Smooth muscle cell (in vitro differentiated cells): ENCODE data around the gene CALCOCO1. TPM values are rescaled to one million over a fixed set of nuclear protein-coding genes. Genes with fewer than 3 reads are reported as not detected.
A peak's percentile ranks its signal among the peaks of the same experiment; 100 is the strongest.

Experiments
- DNase-seq: peaks from one replicate; lab custom pipeline; 2025; ENCODE audit not compliant: unreplicated experiment; lab: John Stamatoyannopoulos, UW
- H2AFZ ChIP-seq: fragments of 200-600 bp; sonication (generic); 2 replicates; pipeline ENCODE4 v1.6.0; 2016; ENCODE audit warnings: antibody characterized with exemption, low read depth, mild to moderate bottlenecking
- H3F3A ChIP-seq: fragments of 200-600 bp; sonication (generic); 2 replicates; pipeline ENCODE4 v1.6.0; 2017; ENCODE audit warnings: antibody characterized with exemption, low read depth
- H3K27ac ChIP-seq: fragments of 200-600 bp; sonication (generic); 2 replicates; pipeline ENCODE4 v1.5.1; 2016; ENCODE audit warnings: low read depth, mild to moderate bottlenecking
- H3K27me3 ChIP-seq: fragments of 200-600 bp; sonication (generic); 2 replicates; pipeline ENCODE4 v1.6.1; 2016; ENCODE audit warnings: low read depth, mild to moderate bottlenecking
- H3K36me3 ChIP-seq: fragments of 200-600 bp; sonication (generic); 2 replicates; pipeline ENCODE4 v1.5.1; 2016; ENCODE audit warnings: low read depth
- H3K4me1 ChIP-seq: fragments of 200-600 bp; sonication (generic); 2 replicates; pipeline ENCODE4 v1.5.1; 2016; ENCODE audit warnings: low read depth
- H3K4me2 ChIP-seq: fragments of 200-600 bp; sonication (generic); 2 replicates; pipeline ENCODE4 v1.6.0; 2016; ENCODE audit warnings: mild to moderate bottlenecking
- H3K4me3 ChIP-seq: fragments of 200-600 bp; sonication (generic); 2 replicates; pipeline ENCODE4 v1.5.1; 2016; ENCODE audit warnings: mild to moderate bottlenecking
- H3K79me2 ChIP-seq: fragments of 200-600 bp; sonication (generic); 2 replicates; pipeline ENCODE4 v1.6.0; 2016; ENCODE audit warnings: low read depth, mild to moderate bottlenecking
- H3K9ac ChIP-seq: fragments of 200-600 bp; sonication (generic); 2 replicates; pipeline ENCODE4 v1.6.0; 2016; ENCODE audit warnings: low read depth
- H3K9me3 ChIP-seq: fragments of 200-600 bp; sonication (generic); replicated peaks from 2 replicates; pipeline ENCODE4 v1.5.1; 2016; ENCODE audit warnings: low read depth
- H4K20me1 ChIP-seq: fragments of 200-600 bp; sonication (generic); 2 replicates; pipeline ENCODE4 v1.6.0; 2016; ENCODE audit warnings: low read depth
- CTCF ChIP-seq: fragments of 200-600 bp; sonication (generic); IDR thresholded peaks from 2 replicates; pipeline ENCODE4 v1.5.1; 2017; ENCODE audit warnings: borderline replicate concordance, mild to moderate bottlenecking, antibody characterized with exemption; ENCODE audit not compliant: insufficient read depth, poor library complexity, severe bottlenecking
- WGBS: methylation state at CpG from one replicate; pipeline ENCODE4 v1.1.7; 2016; ENCODE audit warnings: low lambda C conversion rate; 5-methylcytosine and 5-hydroxymethylcytosine counted together
- polyA plus RNA-seq: library from polyadenylated mRNA; unstranded; fragments of >200 nt; fragmentation: Nextera tagmentation; extraction: Ambion mirVana; gene quantifications from 2 replicates; pipeline ENCODE4 v1.2.1, GENCODE V29; 2016
- total RNA-seq: library from RNA; depleted of rRNA; stranded (reverse); fragments of >200 nt; gene quantifications from 2 replicates; pipeline ENCODE4 v1.2.3, GENCODE V29; 2014

Gene CALCOCO1
- total and polyA plus RNA-seq, 2 experiments from 2014 or later, result 46.5 to 52.0 TPM

GRCh38 chr12:53706080-53706479, 21.2 kb downstream of the CALCOCO1 start:
- Histone ChIP-seq H3K27ac (no peak overlapping the region), H3K36me3 (no peaks in the 10 kb centered on the region), H3F3A (no peaks in the 10 kb centered on the region), H4K20me1 (no peaks in the 10 kb centered on the region), H3K9ac (no peak overlapping the region), H3K4me3 (no peak overlapping the region), H2AFZ (no peak overlapping the region), H3K4me2 (no peak overlapping the region), H3K4me1 (no peaks in the 10 kb centered on the region), H3K79me2 (no peaks in the 10 kb centered on the region), H3K9me3 (no peaks in the 10 kb centered on the region), H3K27me3 (peaks cover 68% of the 10 kb centered on the region)
- WGBS, result 94% methylated on average over 1 of the region's 1 CpG
- TF ChIP-seq CTCF, result no peak
- no peak for DNase-seq

- Histone ChIP-seq H3K4me1 (no peaks in the 10 kb centered on the region), H2AFZ (no peak overlapping the region), H3F3A (no peaks in the 10 kb centered on the region), H3K27me3 (peaks cover 87% of the 10 kb centered on the region), H3K4me3 (no peak overlapping the region), H3K36me3 (no peaks in the 10 kb centered on the region), H3K9me3 (no peaks in the 10 kb centered on the region), H4K20me1 (no peaks in the 10 kb centered on the region), H3K79me2 (no peaks in the 10 kb centered on the region), H3K4me2 (no peak overlapping the region), H3K27ac (no peak overlapping the region), H3K9ac (no peak overlapping the region)
- DNase-seq, result no peak
- 78% methylated on average over 4 of the region's 4 CpGs for WGBS
- TF ChIP-seq CTCF, result no peak
These were observed 23.5 kb downstream of the CALCOCO1 start for GRCh38 chr12:53703756-53704155.

GRCh38 chr12:53701518-53702264, 25.6 kb downstream of the CALCOCO1 start:
- Histone ChIP-seq H3K4me2 (no peak overlapping the region), H3K4me3 (no peak overlapping the region), H3K9me3 (no peaks in the 10 kb centered on the region), H2AFZ (no peak overlapping the region), H3F3A (no peaks in the 10 kb centered on the region), H3K79me2 (no peaks in the 10 kb centered on the region), H4K20me1 (no peaks in the 10 kb centered on the region), H3K27me3 (peaks cover 92% of the 10 kb centered on the region), H3K27ac (no peak overlapping the region), H3K36me3 (no peaks in the 10 kb centered on the region), H3K4me1 (peaks cover 3% of the 10 kb centered on the region), H3K9ac (no peak overlapping the region)
- DNase-seq, result peak; percentile 25
- TF ChIP-seq CTCF, result peak; percentile 91
- WGBS, result 3% methylated on average over 8 of the region's 8 CpGs

- H3K36me3 ChIP-seq, result no peaks in the 10 kb centered on the region
- no peak for DNase-seq
- no peak overlapping the region for H3K27ac ChIP-seq
- no peak overlapping the region for H3K9ac ChIP-seq
- H3K4me1 ChIP-seq, result peaks cover 11% of the 10 kb centered on the region
- no peak overlapping the region for H2AFZ ChIP-seq
- no peak overlapping the region for H3K4me2 ChIP-seq
- H3K27me3 ChIP-seq, result peaks cover 92% of the 10 kb centered on the region
- H3K9me3 ChIP-seq, result no peaks in the 10 kb centered on the region
- no peak overlapping the region for H3K4me3 ChIP-seq
- no peaks in the 10 kb centered on the region for H4K20me1 ChIP-seq
- TF ChIP-seq CTCF, result no peak
- WGBS, result 70% methylated on average over 6 of the region's 6 CpGs
- H3F3A ChIP-seq, result no peaks in the 10 kb centered on the region
- H3K79me2 ChIP-seq, result no peaks in the 10 kb centered on the region
These were observed 26.7 kb downstream of the CALCOCO1 start for GRCh38 chr12:53700567-53700966.
